Duodenal mucosa (tissue), 2 donors: ENCODE data around the gene PTPRN2.
"Not testable (repeated sequence)": the region's sequence is repeated elsewhere in the genome, so short reads cannot be mapped to it uniquely, and the experiment has no call there.

ENCODE experiments used
- H3K27ac ChIP-seq: one replicate; pipeline ENCODE4 v1.7.0; 2013; ENCODE audit warnings: low read depth, low read length
- H3K27me3 ChIP-seq, 2 donors: one replicate each; pipeline ENCODE4 v1.7.0; 2013; ENCODE audit warnings: low read length in 2 of 2, control low read depth in 1 of 2; ENCODE audit not compliant: insufficient read depth in 2 of 2, control insufficient read depth in 1 of 2
- H3K36me3 ChIP-seq, 2 donors: one replicate each; pipeline ENCODE4 v1.7.0; 2013; ENCODE audit warnings: low read length in 2 of 2, control low read depth in 1 of 2; ENCODE audit not compliant: insufficient read depth in 2 of 2, control insufficient read depth in 1 of 2
- H3K4me1 ChIP-seq, 2 donors: one replicate each; pipeline ENCODE4 v1.7.0; 2013; ENCODE audit warnings: low read length in 2 of 2, control low read depth in 1 of 2; ENCODE audit not compliant: insufficient read depth in 2 of 2, control insufficient read depth in 1 of 2
- H3K4me3 ChIP-seq, 2 donors: one replicate each; pipeline ENCODE4 v1.7.0; 2013; ENCODE audit warnings: low read length in 2 of 2, low read depth in 1 of 2
- H3K9ac ChIP-seq, 2 donors: one replicate each; pipeline ENCODE4 v1.7.0; 2013; ENCODE audit warnings: low read length in 2 of 2, low read depth in 1 of 2
- H3K9me3 ChIP-seq, 2 donors: one replicate each; pipeline ENCODE4 v1.7.0; 2013; ENCODE audit warnings: low read length in 2 of 2, control low read depth in 1 of 2; ENCODE audit not compliant: control insufficient read depth in 1 of 2

PTPRN2 gene

GRCh38 chr7:158460665-158461064 is 127.0 kb downstream of the PTPRN2 start:
- Histone ChIP-seq H3K27me3 (no peaks in the 10 kb centered on the region), H3K36me3 (no peaks in the 10 kb centered on the region), H3K9ac (no peak overlapping the region), H3K27ac (no peak overlapping the region), H3K9me3 (no peaks in the 10 kb centered on the region), H3K4me3 (no peak overlapping the region), H3K4me1 (no peaks in the 10 kb centered on the region)

GRCh38 chr7:158458716-158459282 is 128.8 kb downstream of the PTPRN2 start:
- Histone ChIP-seq H3K36me3 (no peaks in the 10 kb centered on the region), H3K4me3 (no peak overlapping the region), H3K4me1 (no peaks in the 10 kb centered on the region), H3K9me3 (no peaks in the 10 kb centered on the region), H3K27ac (no peak overlapping the region), H3K9ac (no peak overlapping the region), H3K27me3 (no peaks in the 10 kb centered on the region)

GRCh38 chr7:158458096-158458495 is 129.5 kb downstream of the PTPRN2 start:
- Histone ChIP-seq H3K36me3 (no peaks in the 10 kb centered on the region), H3K27ac (no peak overlapping the region), H3K4me3 (no peak overlapping the region), H3K27me3 (no peaks in the 10 kb centered on the region), H3K9ac (no peak overlapping the region), H3K4me1 (no peaks in the 10 kb centered on the region), H3K9me3 (no peaks in the 10 kb centered on the region)

GRCh38 chr7:158457586-158457985 is 130.0 kb downstream of the PTPRN2 start:
- not testable (repeated sequence) for H3K36me3 ChIP-seq, H3K9me3 ChIP-seq, H3K27ac ChIP-seq, H3K27me3 ChIP-seq, H3K4me3 ChIP-seq, H3K9ac ChIP-seq, H3K4me1 ChIP-seq

GRCh38 chr7:158454631-158455030 is 133.0 kb downstream of the PTPRN2 start:
- Histone ChIP-seq H3K9ac (no peak overlapping the region), H3K4me3 (no peak overlapping the region), H3K4me1 (no peaks in the 10 kb centered on the region), H3K9me3 (no peaks in the 10 kb centered on the region), H3K36me3 (no peaks in the 10 kb centered on the region), H3K27ac (no peak overlapping the region), H3K27me3 (no peaks in the 10 kb centered on the region)

- H3K36me3 ChIP-seq, result no peaks in the 10 kb centered on the region
- no peaks in the 10 kb centered on the region for H3K4me1 ChIP-seq
- H3K9me3 ChIP-seq, result no peaks in the 10 kb centered on the region
- no peak overlapping the region for H3K9ac ChIP-seq
- H3K27ac ChIP-seq, result no peak overlapping the region
- no peak overlapping the region for H3K4me3 ChIP-seq
- no peaks in the 10 kb centered on the region for H3K27me3 ChIP-seq
Measured at GRCh38 chr7:158453663-158454062, 134.0 kb downstream of the PTPRN2 start.

- no peaks in the 10 kb centered on the region for H3K4me1 ChIP-seq
- H3K27me3 ChIP-seq, result no peaks in the 10 kb centered on the region
- no peak overlapping the region for H3K4me3 ChIP-seq
- H3K9me3 ChIP-seq, result no peaks in the 10 kb centered on the region
- no peak overlapping the region for H3K9ac ChIP-seq
- no peak overlapping the region for H3K27ac ChIP-seq
- H3K36me3 ChIP-seq, result no peaks in the 10 kb centered on the region
Measured at GRCh38 chr7:158452331-158452730, 135.3 kb downstream of the PTPRN2 start.

- no peaks in the 10 kb centered on the region for H3K36me3 ChIP-seq
- H3K4me1 ChIP-seq, result no peaks in the 10 kb centered on the region
- H3K4me3 ChIP-seq, result no peak overlapping the region
- H3K27me3 ChIP-seq, result no peaks in the 10 kb centered on the region
- H3K27ac ChIP-seq, result no peak overlapping the region
- H3K9me3 ChIP-seq, result no peaks in the 10 kb centered on the region
- H3K9ac ChIP-seq, result no peak overlapping the region
Measured at GRCh38 chr7:158450476-158451124, 137.0 kb downstream of the PTPRN2 start.

GRCh38 chr7:158449942-158450341 is 137.7 kb downstream of the PTPRN2 start:
- Histone ChIP-seq H3K9me3 (no peaks in the 10 kb centered on the region), H3K27ac (no peak overlapping the region), H3K9ac (no peak overlapping the region), H3K4me1 (no peaks in the 10 kb centered on the region), H3K4me3 (no peak overlapping the region), H3K27me3 (no peaks in the 10 kb centered on the region), H3K36me3 (no peaks in the 10 kb centered on the region)

GRCh38 chr7:158449266-158449665 is 138.4 kb downstream of the PTPRN2 start:
- Histone ChIP-seq H3K27ac (no peak overlapping the region), H3K4me3 (no peak overlapping the region), H3K9ac (no peak overlapping the region), H3K27me3 (no peaks in the 10 kb centered on the region), H3K4me1 (no peaks in the 10 kb centered on the region), H3K36me3 (no peaks in the 10 kb centered on the region), H3K9me3 (no peaks in the 10 kb centered on the region)
